ENCODE data around the gene YAP1. TPM values are rescaled to one million over a fixed set of nuclear protein-coding genes. Genes with fewer than 3 reads are reported as not detected.
A peak's percentile ranks its signal among the peaks of the same experiment; 100 is the strongest.
"Not testable (repeated sequence)": the region's sequence is repeated elsewhere in the genome, so short reads cannot be mapped to it uniquely, and the experiment has no call there.

The YAP1 gene
- total RNA-seq, 1 donor from 2014 or later, result 84.2 TPM

DNA sequence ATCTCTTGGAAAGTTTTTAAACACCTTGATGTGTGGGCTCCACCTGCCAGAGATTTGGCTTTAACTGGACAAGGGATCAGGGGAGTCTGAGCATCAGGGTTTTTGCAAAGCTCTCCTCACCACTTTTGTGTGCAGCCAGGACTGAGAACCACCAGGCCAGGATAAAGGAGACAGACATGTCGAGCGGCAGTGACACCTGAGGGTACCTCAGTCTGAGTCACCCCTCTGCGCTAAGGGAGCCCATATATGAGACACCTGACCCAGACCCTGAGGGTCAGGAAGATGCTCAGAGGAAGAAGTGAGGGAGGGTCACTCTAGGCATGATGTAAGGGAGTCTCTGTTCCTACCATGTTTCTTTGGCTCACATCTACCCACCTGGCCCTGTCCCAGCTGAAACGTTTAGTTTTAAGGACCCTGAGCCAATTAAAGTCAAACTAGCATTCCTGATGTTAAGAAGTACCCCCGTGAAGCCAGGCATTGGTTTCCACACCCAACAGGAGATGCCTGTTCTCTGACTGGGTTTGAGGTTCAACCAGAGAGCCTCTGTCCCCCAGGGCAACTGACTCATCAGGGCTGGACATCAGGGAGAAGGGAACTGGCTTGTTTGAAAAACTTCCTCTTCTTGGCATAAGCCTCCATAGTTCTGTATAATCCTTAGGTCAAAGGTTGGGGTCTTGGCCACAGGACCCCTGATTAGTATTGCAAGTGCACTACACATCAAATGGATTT is 134.6 kb downstream of the YAP1 start:
- DNase-seq, result no peak

DNA sequence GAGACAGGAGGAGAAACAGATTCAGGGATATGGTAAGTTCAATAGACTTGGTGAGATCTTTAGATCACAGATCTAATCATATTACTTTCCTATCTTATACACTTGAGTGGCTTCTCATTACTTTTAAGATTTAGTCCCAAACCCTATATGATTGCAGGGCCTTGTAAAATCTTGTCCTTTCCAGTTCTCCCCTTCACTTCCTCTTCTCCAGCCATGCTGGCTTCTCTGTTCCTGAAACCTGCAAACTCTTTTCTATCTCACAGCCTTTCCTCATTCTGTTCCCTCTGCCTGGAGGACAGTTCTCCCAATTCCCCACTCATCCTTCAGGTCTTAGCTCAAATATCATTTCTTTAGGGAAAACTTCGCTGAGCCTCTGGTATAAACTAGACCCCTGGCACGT is 141.2 kb downstream of the YAP1 start:
- no peak for DNase-seq

DNA sequence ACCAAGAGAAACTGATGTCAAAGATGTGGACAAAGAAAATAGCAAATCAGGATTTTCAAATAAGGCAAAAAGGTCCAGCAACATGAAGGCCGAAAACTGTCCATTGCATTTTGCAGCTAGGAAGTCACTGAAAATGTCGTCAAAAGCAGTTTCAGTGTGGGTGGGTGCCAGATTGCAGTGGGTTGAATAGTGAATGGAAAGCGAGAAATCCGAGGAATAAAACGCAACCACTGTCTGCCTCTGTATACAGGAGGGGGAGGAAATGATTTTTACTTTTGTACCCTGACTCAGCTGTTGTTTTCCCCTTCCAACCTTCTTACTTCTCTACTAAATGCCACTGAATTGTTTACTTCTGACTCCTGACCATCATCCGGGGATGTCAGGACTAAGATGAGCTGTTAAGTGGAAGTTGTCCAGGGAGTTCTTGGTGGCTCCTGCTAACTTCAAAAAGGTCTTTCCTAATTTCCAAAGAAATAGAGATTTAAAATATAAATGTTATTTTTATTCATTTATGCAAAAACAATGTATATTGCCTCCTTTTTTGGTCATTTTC is 142.2 kb downstream of the YAP1 start:
- no peak for DNase-seq

DNA sequence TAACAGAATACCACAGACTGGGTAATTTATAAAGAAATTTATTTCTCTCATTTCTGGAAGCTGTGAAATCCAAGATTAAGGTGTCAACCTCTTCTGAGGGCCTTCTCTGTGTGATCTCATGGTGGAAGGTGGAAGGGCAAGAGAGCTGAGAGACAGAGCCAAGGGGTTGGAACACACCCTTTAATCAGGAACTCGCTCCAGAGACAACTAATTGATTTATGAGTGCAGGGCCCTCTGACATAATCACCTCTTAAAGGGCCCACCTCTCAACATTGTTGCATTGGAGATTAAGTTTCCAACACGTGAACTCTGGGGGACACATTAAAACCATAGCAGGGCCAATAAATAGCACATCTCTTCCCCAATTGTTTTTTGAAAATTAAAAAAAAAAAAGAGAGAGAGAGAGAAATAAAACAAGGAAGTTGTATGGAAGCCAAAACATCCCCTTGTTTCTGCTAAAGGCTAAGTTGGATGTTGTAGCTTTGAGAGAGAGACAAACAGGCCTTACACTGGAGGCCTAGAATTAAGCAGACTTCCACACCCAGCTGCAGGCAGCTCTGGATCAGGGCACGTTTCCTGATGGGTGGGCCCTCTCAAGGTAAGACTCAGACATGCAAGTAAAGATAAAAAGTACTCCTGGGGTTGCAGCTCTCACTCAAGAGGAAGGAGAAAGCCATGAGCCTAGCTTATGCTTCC is 142.9 kb downstream of the YAP1 start:
- no peak for DNase-seq

DNA sequence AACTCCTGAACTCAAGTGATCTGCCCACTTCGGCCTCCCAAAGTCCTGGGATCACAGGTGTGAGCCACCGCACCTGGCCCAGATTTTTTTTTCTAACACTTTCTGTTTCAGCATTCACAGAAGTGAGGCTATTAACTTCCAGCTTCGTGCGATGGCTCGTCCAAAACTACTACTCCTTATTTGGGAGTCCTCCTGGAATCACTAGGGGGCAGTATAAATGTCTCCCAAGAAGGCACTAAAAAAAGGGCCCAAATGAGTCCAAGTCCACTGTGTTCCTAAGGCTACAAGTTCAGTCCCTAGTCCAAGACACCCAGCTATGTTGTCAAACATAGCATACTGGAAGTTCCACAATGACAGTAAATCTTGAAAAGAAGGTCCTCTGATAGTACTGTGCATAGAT is 143.8 kb downstream of the YAP1 start:
- DNase-seq, result peak; percentile 20

DNA sequence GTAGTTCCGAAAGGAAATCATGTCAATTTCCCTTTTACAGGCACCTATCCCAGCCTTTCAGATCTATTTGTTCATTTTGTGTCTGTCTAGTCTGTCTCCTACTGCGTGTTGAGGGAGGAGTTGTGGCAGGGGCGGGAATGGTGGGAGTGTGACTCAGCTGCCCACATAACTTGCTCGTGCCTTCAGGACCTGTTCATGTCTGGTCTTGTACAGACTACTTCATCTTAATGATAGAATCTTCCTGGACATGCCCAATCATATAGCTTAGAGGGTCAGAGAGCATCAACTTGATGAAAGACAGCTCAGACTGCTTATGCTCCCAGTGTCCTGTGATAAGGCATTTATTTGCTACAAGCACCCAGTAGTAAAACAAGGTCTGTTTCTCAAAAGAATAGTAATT is 146.0 kb downstream of the YAP1 start:
- peak; percentile 9 for DNase-seq

DNA sequence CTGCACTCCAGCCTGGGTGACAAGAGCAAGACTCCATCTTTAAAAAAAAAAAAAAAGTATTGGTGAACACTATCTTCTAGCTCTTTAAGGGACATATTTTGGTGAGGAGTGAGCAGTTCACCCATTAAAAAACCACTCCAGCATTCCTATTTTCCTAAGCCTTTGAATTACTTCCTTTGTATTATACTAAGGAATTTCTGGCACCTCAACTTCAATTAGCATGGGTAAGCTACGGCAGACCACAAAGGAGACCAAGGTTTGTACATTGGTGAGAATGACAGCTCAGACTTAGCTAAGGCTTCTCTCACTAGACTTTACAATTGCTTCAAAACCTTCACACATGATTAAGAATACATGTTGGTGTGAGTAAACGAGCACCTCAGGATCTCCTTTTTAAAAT is 150.0 kb downstream of the YAP1 start:
- DNase-seq, result peak; percentile 26

DNA sequence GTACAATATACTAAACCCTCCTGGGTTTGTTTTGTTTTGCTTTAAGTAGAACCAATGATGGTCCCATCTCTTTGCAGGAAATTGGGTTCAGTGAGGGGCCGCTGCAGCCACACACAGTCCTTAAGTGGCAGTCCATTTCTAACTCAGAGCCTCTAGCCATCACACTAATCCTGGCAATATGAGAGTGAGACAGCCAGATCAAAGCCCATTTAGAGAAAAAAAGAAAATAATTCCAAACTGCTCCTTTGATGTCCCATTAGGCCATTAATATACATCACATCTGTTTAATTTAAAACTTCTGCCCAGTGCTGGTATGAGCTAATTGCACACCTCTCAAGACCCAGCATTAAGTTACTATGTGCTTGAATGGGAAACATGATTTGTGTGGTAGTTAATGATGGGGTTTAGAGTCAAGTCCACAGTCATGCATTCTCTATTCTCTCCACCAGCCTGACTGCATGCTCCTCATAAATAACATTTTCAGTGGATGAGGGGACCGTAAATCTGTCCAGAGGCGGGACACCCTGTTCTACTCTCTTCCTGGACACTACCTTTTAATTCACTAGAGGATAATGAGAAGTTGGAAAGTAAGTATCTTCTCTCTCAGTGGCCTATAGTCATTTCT is 153.2 kb downstream of the YAP1 start:
- no peak for DNase-seq

DNA sequence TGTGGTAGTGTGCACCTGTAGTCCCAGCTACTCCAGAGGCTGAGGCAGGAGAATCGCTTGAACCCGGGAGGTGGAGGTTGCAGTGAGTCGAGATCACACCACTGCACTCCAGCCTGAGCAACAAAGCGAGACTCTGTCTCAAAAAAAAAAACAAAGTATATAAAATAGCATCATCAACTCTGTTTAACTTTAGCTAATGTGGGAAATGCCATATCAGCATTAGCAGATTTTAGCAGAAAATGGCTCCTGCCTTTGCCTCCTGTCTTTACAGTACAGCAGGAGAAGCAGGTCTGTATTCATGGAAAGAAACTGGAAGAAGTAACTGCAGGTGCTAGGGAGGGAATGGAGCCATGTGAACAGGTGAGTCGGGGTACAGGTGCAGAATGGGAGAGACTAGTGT is 154.5 kb downstream of the YAP1 start:
- DNase-seq, result not testable (repeated sequence)

DNA sequence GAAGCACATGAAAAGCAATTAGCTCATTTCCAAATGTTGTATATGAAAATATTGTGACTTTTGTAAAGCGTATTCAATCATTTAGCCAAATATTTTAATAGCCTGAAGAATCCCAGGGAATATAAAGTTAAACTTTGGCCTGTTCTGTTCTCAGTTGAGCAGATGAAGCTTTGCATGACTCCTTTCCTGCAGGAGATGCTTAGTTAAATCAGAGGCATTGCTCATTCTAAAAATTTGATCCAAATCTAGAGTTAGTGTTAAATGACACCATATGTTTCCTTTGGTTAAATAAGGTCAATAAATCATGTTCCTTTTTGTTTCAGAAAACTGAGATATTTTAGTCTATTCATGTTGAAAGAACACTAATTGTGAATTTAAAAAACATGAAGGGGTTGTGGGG is 155.9 kb downstream of the YAP1 start:
- no peak for DNase-seq

DNA sequence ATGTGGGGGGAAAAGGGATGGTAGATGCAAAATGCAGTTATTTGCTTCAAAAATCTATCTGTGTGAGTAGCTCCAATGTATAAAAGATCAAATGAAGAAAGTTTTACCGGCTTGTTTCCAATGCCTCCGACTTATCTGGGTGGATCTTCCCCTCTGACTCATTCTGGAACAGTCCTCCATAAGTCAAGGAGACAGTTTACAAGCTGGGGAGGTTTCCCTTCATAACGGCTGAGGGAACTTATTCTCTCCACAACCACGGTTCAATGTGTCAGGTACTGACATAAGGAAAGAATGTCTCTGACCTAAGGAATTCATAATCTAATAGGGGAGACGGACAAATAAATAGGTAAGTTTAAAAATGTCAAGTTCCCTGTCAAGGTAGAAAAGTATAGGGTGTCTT is 157.4 kb downstream of the YAP1 start:
- DNase-seq, result peak; percentile 19

DNA sequence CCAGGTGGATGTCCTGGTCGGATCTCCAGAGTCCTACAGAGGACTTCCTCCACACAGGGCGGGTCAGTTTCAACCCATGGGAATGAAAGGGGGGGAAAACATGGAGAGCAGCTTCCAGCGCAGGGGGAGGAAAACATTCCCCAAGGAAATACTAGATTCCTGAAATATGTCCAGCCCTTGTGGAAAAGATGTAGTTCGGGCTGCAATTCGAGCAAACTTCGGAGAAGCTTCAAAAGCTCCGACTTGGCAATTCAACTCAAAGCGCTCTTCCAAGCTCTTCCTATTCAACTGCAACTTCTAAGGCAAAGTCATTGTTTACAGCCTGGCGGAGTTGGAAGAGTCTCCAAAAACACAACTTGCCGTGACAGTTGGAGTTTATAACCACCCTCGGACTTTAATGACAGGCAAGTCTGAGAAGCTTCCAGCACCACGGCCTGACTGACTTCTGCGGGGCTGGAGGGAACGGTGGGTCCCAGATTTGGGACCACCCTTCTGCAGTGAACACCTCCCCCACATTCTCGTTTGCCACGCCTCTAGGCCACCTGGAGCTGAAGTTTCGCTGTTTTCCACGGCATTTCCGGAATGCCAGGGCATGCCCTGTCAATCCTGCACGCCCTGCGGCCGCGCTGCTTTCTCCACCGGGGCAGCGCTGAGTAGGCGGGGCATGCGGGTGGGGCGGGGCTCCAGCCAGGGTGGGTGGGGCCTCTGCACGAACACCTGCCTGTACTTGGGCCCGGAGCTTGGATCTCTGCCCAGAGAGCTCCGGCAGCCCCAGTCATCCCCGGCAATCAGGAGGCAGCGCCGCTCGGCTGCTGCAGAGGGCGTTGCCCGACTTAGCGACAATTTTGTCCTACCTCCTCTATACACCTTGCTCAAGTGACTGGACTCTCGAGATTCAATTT is 158.1 kb downstream of the YAP1 start:
- peak; percentile 68 for DNase-seq

DNA sequence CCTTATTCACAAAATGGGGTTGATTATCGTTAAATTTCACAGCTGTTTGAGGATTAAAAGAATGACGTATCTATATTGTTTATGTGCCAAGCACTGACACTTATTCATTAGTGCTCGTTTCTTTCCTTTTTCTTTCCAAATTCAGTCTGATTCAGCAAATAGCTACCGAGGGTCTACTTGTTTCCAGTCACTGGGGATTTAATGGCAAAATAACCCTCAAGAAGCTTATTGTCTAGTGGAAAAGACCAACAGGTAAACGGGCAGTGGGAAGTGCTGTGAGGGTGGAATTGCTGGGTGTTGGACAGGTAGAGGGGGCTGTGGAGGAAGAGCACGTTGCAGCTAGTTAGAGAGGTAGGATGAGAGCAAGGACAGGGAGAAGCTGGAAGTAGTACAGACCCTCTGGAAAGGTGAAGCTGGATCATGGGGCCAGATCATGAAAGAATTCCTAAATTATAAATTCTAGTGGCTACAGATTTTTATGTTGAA is 158.8 kb downstream of the YAP1 start:
- DNase-seq, result no peak

DNA sequence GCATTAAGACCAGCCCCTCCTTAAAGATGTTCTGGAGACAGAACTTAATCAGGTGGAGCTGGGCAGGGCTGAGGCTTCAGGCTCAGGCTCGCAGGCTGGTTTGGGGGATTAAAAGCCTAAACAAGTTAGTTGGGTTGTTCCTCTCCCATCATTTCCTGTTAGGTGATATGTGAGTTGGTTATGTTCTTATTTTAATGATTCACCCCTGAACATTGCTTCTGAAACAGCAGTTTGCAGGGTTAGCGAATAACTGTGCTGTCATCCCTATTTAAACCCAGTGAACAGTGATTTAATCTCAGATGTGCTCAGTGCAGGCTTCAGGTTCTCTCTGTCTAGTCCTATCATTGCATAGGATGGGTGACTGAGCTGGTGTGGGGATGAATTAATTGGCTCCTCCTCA is 159.7 kb downstream of the YAP1 start:
- no peak for DNase-seq

DNA sequence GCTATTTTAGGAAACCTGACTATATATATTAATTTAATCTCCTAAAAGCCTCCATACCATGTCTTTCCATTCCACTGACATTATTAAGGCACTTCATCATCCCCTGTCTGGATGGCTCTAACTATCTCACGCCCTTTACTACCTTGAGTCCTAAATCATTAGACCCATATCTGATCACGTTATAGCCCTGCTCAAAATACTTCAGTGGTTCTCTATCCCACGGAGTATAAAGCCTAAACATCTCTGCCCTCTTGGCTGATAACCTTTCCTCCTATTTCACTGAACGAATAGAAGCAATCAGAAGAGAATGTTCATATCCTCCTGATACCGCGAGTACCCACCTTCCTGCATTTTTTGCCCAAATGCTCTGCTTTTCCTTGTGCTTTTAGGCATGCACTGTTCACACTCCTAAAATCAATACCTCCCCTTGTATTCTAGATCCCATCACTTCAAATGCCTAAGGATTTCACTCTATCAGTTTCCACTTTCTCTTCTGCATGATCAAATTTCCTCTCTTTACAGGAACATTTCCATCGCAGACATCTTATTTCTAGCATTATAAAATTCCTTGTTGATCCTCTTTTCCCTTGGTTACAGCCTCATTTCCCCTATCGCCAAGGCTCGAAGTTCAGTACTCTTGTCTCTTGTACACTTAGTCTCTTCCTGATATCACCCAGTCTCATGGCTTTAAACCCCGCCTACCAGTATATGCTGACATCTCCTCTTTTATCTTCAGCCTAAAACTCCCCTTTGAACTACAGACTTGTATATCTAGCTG is 162.0 kb downstream of the YAP1 start:
- no peak for DNase-seq

DNA sequence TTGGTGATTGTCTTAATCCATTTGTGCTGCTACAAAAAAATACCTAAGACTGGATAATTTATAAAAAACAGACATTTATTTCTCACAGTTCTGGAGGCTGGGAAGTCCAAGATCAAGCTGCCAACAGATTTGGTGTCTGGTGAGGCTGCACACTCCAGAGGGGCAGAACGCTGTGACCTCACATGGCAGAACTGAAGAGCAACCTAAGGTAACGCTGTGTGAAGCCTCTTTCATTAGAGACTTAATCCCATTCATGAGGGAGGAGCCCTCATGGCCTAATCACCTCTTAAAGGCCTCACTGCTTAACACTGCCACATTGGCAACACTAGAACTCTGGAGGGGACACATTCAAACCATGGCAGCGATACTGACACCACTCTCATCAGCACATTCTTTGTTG is 164.4 kb downstream of the YAP1 start:
- no peak for DNase-seq

DNA sequence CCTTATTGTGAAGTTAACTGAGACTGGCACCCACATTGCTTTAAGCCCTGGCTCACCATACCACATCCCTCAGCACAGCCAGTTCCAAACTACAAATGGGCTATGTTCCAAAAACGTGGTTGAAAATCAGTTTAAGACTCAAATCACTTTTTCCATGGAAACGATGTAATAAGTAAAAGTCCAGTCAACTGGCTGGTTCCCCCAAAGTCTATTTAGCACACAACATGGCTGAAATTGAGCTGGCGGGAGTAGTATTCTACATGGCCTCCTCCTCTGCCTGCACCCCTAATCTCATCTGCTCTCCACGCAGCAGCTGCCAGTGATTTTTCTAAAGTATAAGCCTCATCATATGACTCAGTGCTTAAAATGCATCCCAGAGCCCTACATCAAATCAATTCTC is 166.1 kb downstream of the YAP1 start:
- peak; percentile 10 for DNase-seq

DNA sequence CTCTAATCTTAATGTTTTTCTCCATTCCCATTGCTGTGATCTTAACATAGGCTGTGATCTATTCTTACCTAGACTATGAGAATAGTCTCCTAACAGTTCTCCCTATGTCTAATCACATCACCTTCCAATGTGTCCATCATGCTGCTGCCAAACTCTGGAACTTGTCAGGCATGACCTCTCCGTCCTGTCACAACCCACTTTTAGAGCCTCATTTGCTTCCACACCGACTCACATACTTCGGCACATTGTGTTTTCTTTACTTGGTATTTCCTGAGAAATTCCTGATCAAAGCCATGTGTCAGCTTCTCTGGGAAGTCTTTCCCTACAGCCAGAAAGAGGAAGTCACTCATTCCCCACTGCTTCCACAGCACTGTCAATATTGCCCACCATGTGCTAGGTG is 166.5 kb downstream of the YAP1 start:
- DNase-seq, result peak; percentile 63

DNA sequence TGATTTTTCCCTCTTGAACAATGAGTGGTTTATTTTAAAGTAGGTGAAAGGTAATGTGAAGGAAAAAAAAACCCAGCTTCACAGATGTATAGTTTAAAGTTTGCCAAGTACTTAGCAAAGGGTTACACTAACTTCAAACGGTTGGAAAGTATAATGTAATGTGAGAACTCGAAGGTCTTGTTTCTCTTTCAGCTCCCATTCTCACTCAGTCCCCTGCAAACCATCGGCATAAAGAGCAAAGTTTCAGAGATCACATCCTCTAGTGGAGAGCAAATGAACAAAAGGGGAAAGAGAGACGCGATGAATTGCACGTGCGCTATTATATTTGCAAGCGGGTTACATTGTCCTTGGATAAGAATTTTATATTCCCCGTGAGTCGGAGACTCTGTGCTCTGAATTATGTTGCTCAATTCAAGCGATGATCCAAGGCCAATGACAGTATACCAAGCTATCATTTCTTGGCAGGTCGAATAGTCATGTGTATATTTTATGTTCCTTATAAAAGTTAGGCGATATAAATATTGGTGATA is 169.5 kb downstream of the YAP1 start:
- DNase-seq, result peak; percentile 17

DNA sequence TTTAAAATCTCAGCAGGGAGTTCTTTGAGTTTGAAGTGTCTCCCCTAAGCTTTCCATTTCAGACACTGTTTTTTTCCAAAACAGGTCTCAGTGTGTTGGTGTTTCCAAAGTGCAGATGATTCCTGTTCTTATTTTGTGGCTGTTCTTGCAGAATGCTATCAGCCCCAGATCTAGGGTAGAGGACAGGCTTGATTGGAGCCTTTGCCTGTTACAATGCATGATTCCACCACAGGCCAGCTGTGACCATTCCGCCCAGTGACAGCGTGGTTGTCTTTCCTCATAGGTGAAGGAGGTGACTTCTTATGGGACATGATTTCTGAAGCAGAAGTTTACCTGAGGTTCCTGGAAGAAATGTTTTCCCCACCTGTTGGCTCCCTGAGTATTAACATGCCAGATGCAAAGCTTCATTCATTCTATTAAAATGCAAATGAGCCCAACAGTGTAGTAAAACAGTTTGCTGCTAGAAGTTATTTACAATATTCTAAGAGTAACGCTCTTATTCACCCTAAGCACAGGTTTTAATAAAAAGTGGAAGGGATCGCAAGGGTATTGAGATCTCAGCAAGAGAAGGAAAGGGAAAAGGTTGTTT is 170.1 kb downstream of the YAP1 start:
- no peak for DNase-seq

Data from dermis blood vessel endothelial cell (primary cell).